SH-SY5Y (cell line): ENCODE measurements around the gene HIVEP3.

Experiments
- GATA2 ChIP-seq: IDR thresholded peaks from 2 replicates; pipeline ENCODE4 v1.6.1; 2011; ENCODE audit warnings: mild to moderate bottlenecking, low read depth, low read length
- GATA3 ChIP-seq: IDR thresholded peaks from 2 replicates; pipeline ENCODE4 v1.6.1; 2011; ENCODE audit warnings: low read depth, mild to moderate bottlenecking, low read length, moderate library complexity

DNA sequence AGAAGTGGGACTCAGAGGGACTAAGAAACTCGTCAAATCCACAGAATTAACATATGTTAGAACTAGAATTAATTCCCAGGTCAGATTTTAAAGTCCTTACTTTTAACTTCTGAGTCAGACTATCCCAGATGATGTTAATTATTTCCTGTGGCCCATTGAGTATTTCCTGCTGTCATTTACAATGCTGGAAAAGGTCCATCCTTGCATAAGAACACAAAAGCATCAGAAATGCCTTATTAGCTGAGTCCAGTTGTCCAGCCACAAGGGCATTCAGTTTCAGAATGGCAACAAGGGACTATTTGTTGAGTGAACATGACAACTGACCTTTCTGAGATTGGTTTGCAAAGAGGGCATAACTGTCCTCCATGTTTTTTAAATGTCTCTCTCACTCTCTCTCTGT is 16.5 kb upstream of the HIVEP3 start:
- TF ChIP-seq GATA3: no peak
- no peak for TF ChIP-seq GATA2
